Stimulated activated CD4-positive, alpha-beta T cell treated with anti-CD3 and anti-CD28 coated beads, TNF-alpha, amount 100 ng/mL, for 1 hour (primary cell): ENCODE results near the gene ARRB1.
A peak's percentile ranks its signal among the peaks of the same experiment; 100 is the strongest.
"Not testable (repeated sequence)": the region's sequence is repeated elsewhere in the genome, so short reads cannot be mapped to it uniquely, and the experiment has no call there.

ENCODE experiments used
- DNase-seq, 3 donors: peaks; one replicate each; pipeline ENCODE4 v3.0.0-alpha.2; 2020; ENCODE audit warnings: low read depth in 3 of 3, low spot score in 1 of 3

The ARRB1 gene

GRCh38 chr11:75351541-75351790 lies at the start of gene ARRB1:
Gene ARRB1, minus strand, starts transcription at chr11:75351661. Its CDS starts 54 bp downstream, at chr11:75351607.
- no peak for DNase-seq

GRCh38 chr11:75400146-75400865 lies 48.8 kb upstream of the ARRB1 start:
- DNase-seq, result no peak

GRCh38 chr11:75399344-75400145 lies 48.1 kb upstream of the ARRB1 start, which contains the start of gene RPS3:
Gene RPS3, plus strand, starts transcription at chr11:75399518. Its CDS starts 30 bp downstream, at chr11:75399548.
- peak; percentile 62 to 79 (median 77) for DNase-seq

- no peak for DNase-seq
These were observed 47.4 kb upstream of the ARRB1 start for GRCh38 chr11:75398906-75399305.

- DNase-seq, result no peak
These were observed 42.8 kb upstream of the ARRB1 start for GRCh38 chr11:75394085-75394840.

- DNase-seq, result no peak
These were observed 38.5 kb upstream of the ARRB1 start for GRCh38 chr11:75389925-75390324.

- no peak for DNase-seq
These were observed 37.8 kb upstream of the ARRB1 start for GRCh38 chr11:75389276-75389605.

GRCh38 chr11:75388386-75389275 lies 37.2 kb upstream of the ARRB1 start:
- peak; percentile 28 to 41 (median 35) for DNase-seq

- DNase-seq, result no peak
These were observed 36.4 kb upstream of the ARRB1 start for GRCh38 chr11:75387736-75388294.

- no peak for DNase-seq
These were observed 35.6 kb upstream of the ARRB1 start for GRCh38 chr11:75386942-75387630.

GRCh38 chr11:75384438-75385080 lies 33.1 kb upstream of the ARRB1 start:
- DNase-seq, result peak; percentile 43 to 72 (median 63)

GRCh38 chr11:75383246-75383645 lies 31.8 kb upstream of the ARRB1 start:
- DNase-seq, result no peak

GRCh38 chr11:75380716-75381420 lies 29.4 kb upstream of the ARRB1 start:
- no peak for DNase-seq

- no peak for DNase-seq
These were observed 28.8 kb upstream of the ARRB1 start for GRCh38 chr11:75380245-75380644.

- not testable (repeated sequence) for DNase-seq
These were observed 27.3 kb upstream of the ARRB1 start for GRCh38 chr11:75378776-75379175.

GRCh38 chr11:75376175-75376574 lies 24.7 kb upstream of the ARRB1 start:
- DNase-seq, result no peak

GRCh38 chr11:75375626-75376025 lies 24.2 kb upstream of the ARRB1 start:
- DNase-seq, result no peak

- DNase-seq, result no peak
These were observed 23.2 kb upstream of the ARRB1 start for GRCh38 chr11:75374646-75375045.

- no peak for DNase-seq
These were observed 21.7 kb upstream of the ARRB1 start for GRCh38 chr11:75373201-75373600.
